PFSK-1 (cell line): Measurements from ENCODE around the gene LRRC47.

ENCODE experiments used
- FOXP2 ChIP-seq: optimal IDR thresholded peaks from 2 replicates; pipeline ENCODE3; 2011; ENCODE audit warnings: borderline replicate concordance, control low read depth, inconsistent platforms; ENCODE audit not compliant: insufficient read depth; ENCODE audit errors: extremely low read length, extremely low read depth
- POLR2AphosphoS5 ChIP-seq: IDR thresholded peaks from 2 replicates; pipeline ENCODE4 v1.6.1; 2012; ENCODE audit warnings: low read depth, mild to moderate bottlenecking, control low read depth, low read length, moderate library complexity
- TAF1 ChIP-seq: IDR thresholded peaks from 2 replicates; pipeline ENCODE4 v1.6.1; 2012; ENCODE audit warnings: low read length, control low read depth, borderline replicate concordance; ENCODE audit not compliant: insufficient read depth
- TF ChIP-seq, protein P1 (sequence below), 2 experiments: IDR thresholded peaks; 2 replicates each; pipeline versions ENCODE4 v1.6.1 to v1.8.0; 2011 to 2012; ENCODE audit warnings: low read depth in 2 of 2, low read length in 2 of 2, control low read depth in 1 of 2, inconsistent platforms in 1 of 2, mild to moderate bottlenecking in 1 of 2, moderate library complexity in 1 of 2; ENCODE audit not compliant: insufficient read depth in 1 of 2

DNA sequence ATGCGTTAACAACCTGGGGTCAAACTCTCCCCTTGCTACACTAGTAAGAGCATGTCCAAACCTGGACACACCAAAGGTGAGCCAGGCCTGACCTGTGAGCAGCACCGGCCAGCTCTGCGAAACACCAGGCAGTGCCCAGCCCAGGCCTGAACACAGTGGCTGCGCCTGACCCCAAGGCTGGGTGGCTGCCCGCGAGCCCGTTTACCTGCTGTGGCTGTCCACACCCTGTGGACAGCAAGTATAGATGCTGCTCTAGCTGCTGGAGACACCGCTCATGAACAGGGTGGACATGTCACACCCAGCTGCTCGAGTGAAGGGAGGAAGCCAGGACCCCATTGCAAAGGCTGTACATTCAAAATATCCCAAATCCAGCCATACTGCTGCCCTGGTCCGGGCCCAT, 51.7 kb downstream of the LRRC47 start:
- TF ChIP-seq POLR2AphosphoS5 (no peak), TAF1 (no peak), FOXP2 (no peak)
- TF ChIP-seq, protein P1, sequence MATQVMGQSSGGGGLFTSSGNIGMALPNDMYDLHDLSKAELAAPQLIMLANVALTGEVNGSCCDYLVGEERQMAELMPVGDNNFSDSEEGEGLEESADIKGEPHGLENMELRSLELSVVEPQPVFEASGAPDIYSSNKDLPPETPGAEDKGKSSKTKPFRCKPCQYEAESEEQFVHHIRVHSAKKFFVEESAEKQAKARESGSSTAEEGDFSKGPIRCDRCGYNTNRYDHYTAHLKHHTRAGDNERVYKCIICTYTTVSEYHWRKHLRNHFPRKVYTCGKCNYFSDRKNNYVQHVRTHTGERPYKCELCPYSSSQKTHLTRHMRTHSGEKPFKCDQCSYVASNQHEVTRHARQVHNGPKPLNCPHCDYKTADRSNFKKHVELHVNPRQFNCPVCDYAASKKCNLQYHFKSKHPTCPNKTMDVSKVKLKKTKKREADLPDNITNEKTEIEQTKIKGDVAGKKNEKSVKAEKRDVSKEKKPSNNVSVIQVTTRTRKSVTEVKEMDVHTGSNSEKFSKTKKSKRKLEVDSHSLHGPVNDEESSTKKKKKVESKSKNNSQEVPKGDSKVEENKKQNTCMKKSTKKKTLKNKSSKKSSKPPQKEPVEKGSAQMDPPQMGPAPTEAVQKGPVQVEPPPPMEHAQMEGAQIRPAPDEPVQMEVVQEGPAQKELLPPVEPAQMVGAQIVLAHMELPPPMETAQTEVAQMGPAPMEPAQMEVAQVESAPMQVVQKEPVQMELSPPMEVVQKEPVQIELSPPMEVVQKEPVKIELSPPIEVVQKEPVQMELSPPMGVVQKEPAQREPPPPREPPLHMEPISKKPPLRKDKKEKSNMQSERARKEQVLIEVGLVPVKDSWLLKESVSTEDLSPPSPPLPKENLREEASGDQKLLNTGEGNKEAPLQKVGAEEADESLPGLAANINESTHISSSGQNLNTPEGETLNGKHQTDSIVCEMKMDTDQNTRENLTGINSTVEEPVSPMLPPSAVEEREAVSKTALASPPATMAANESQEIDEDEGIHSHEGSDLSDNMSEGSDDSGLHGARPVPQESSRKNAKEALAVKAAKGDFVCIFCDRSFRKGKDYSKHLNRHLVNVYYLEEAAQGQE (IDR thresholded peaks at IDR 0.05; ENCODE audit: insufficient read depth in 1 of 2, low read depth in 2 of 2, low read length in 2 of 2): no peak
